WTC11 (cell line): ENCODE results near the gene ABCA6. TPM values are rescaled to one million over a fixed set of nuclear protein-coding genes. Genes with fewer than 3 reads are reported as not detected.

Experiments used
- ATAC-seq: fragments of 200-7000 bp; cut with Tn5 transposase; 2 replicates; pipeline ENCODE4 v1.10.0; 2021; ENCODE audit warnings: mild to moderate bottlenecking, moderate library complexity
- CTCF ChIA-PET: fragments of 300-600 bp; sonication (Branson Sonifier 250); formaldehyde crosslinking; loops from one replicate; lab custom pipeline; 2021; ENCODE audit warnings: antibody characterized with exemption; lab: Charles Lee
- POLR2A ChIA-PET: fragments of 350-600 bp; sonication (Branson Sonifier 250); formaldehyde crosslinking; loops from one replicate; lab custom pipeline; 2021; ENCODE audit warnings: antibody characterized with exemption; lab: Charles Lee
- DNase-seq: peaks from one replicate; pipeline ENCODE4 v3.0.0; 2021; ENCODE audit warnings: low spot score
- H3K27ac Mint-ChIP-seq: 2 replicates; pipeline ENCODE4 v1.8.0; 2021; ENCODE audit warnings: mixed read lengths
- H3K27me3 Mint-ChIP-seq: 2 replicates; pipeline ENCODE4 v1.8.0; 2021; ENCODE audit warnings: low read depth, mild to moderate bottlenecking, moderate library complexity, mixed read lengths
- H3K36me3 Mint-ChIP-seq: 2 replicates; pipeline ENCODE4 v1.8.0; 2021; ENCODE audit warnings: mixed read lengths
- H3K4me1 Mint-ChIP-seq: 2 replicates; pipeline ENCODE4 v1.8.0; 2022; ENCODE audit warnings: mixed read lengths
- H3K4me3 Mint-ChIP-seq: 2 replicates; pipeline ENCODE4 v1.8.0; 2021; ENCODE audit warnings: mild to moderate bottlenecking, moderate library complexity, mixed read lengths
- H3K9me3 Mint-ChIP-seq: 2 replicates; pipeline ENCODE4 v1.8.0; 2021; ENCODE audit warnings: mixed read lengths
- ATF1 ChIP-seq: sonication (generic); formaldehyde crosslinking; IDR thresholded peaks from 2 replicates; pipeline ENCODE4 v1.8.1; 2023; ENCODE audit warnings: mild to moderate bottlenecking, moderate library complexity, missing genetic modification reagents
- ATF3 ChIP-seq: sonication (generic); formaldehyde crosslinking; conservative IDR thresholded peaks from 2 replicates; pipeline ENCODE4 v1.8.1; 2022; ENCODE audit warnings: mild to moderate bottlenecking, missing genetic modification reagents
- CDX4 ChIP-seq: fragments of 250-450 bp; sonication (Bioruptor Pico); IDR thresholded peaks from 2 replicates; pipeline ENCODE4 v1.9.0; 2021; ENCODE audit warnings: moderate library complexity, mild to moderate bottlenecking, inconsistent platforms, borderline replicate concordance
- CREM ChIP-seq: sonication (generic); formaldehyde crosslinking; IDR thresholded peaks from 2 replicates; pipeline ENCODE4 v1.8.1; 2022; ENCODE audit warnings: mild to moderate bottlenecking, missing genetic modification reagents, moderate library complexity
- GABPB1 ChIP-seq: sonication (generic); formaldehyde crosslinking; IDR thresholded peaks from 2 replicates; pipeline ENCODE4 v1.8.1; 2023; ENCODE audit warnings: mild to moderate bottlenecking, missing genetic modification reagents
- HMGA2 ChIP-seq: fragments of 250-450 bp; sonication (Bioruptor Pico); IDR thresholded peaks from 2 replicates; pipeline ENCODE4 v1.4.0; 2021; ENCODE audit warnings: mild to moderate bottlenecking, moderate library complexity
- JUN ChIP-seq: sonication (generic); formaldehyde crosslinking; IDR thresholded peaks from 2 replicates; pipeline ENCODE4 v1.8.0; 2023; ENCODE audit warnings: mild to moderate bottlenecking, missing genetic modification reagents
- MYBL2 ChIP-seq: sonication (generic); formaldehyde crosslinking; IDR thresholded peaks from 2 replicates; pipeline ENCODE4 v1.8.1; 2023; ENCODE audit warnings: mild to moderate bottlenecking, moderate library complexity, missing genetic modification reagents
- NFE2L1 ChIP-seq: sonication (generic); formaldehyde crosslinking; IDR thresholded peaks from 2 replicates; pipeline ENCODE4 v1.8.1; 2023; ENCODE audit warnings: missing genetic modification reagents
- OVOL2 ChIP-seq: fragments of 250-450 bp; sonication (Bioruptor Pico); IDR thresholded peaks from 2 replicates; pipeline ENCODE4 v1.9.0; 2021; ENCODE audit warnings: mild to moderate bottlenecking, borderline replicate concordance
- RORB ChIP-seq: fragments of 250-450 bp; sonication (Bioruptor Pico); IDR thresholded peaks from 2 replicates; pipeline ENCODE4 v1.9.0; 2021; ENCODE audit warnings: mild to moderate bottlenecking
- SMAD4 ChIP-seq: sonication (generic); formaldehyde crosslinking; IDR thresholded peaks from 2 replicates; pipeline ENCODE4 v1.8.0; 2022; ENCODE audit warnings: mild to moderate bottlenecking, missing genetic modification reagents
- SP1 ChIP-seq: sonication (generic); formaldehyde crosslinking; conservative IDR thresholded peaks from 2 replicates; pipeline ENCODE4 v1.8.1; 2022; ENCODE audit warnings: missing genetic modification reagents
- USF1 ChIP-seq: sonication (generic); formaldehyde crosslinking; IDR thresholded peaks from 2 replicates; pipeline ENCODE4 v1.8.0; 2022; ENCODE audit warnings: mild to moderate bottlenecking, missing genetic modification reagents
- ZMAT4 ChIP-seq: fragments of 250-450 bp; sonication (Bioruptor Pico); IDR thresholded peaks from 2 replicates; pipeline ENCODE4 v1.9.0; 2021; ENCODE audit warnings: mild to moderate bottlenecking
- ZNF232 ChIP-seq: sonication (generic); formaldehyde crosslinking; IDR thresholded peaks from 2 replicates; pipeline ENCODE4 v1.8.0; 2022; ENCODE audit warnings: mild to moderate bottlenecking, missing genetic modification reagents
- ZNF317 ChIP-seq: sonication (generic); formaldehyde crosslinking; IDR thresholded peaks from 2 replicates; pipeline ENCODE4 v1.8.1; 2023; ENCODE audit warnings: low read depth, mild to moderate bottlenecking, moderate library complexity, missing genetic modification reagents, borderline replicate concordance
- total RNA-seq: library from RNA; stranded (reverse); gene quantifications from 3 replicates; pipeline ENCODE4 v1.2.3, GENCODE V29; 2021
- TF ChIP-seq, protein P1 (sequence below): sonication (generic); formaldehyde crosslinking; IDR thresholded peaks from 2 replicates; pipeline ENCODE4 v1.8.1; 2023; ENCODE audit warnings: mild to moderate bottlenecking, missing genetic modification reagents, moderate library complexity

The ABCA6 gene
- total RNA-seq, 1 experiment from 2014 or later, result not detected

DNA sequence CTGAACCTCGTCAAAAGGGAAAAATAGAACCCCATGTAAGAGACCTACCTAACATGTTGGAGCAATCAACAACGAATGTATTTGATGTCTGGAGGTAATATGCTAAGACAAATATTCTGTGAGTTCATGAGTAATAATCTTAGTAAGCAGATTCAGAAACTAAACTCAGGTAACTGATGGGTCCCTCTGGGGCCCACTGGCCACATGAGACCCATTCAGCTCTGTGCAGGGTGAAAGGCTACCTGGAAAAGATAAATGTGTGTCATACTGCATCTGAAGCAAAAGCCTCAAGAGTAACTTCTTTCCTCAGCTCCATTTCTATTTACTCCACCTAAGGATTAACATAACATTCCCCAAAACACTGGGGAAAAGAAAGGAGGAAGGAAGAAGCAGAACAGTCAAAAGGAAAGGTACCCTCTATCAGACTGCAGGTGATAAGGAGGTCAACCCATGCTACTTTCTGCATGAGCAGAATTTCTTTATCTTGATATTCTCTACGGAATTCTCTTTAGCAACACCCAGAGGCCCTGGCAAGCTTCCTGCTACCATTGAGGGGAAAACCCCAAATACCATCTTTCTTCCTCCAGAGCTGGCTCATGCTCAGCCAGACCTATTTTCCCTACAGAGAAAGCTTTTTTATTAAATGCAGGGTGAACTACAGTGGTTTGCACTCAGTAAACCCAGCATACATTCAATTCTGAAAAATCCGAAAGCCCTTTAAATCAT lies 37.7 kb upstream of the ABCA6 start:
- CTCF ChIA-PET, result no interaction called here
- H3K4me1 Mint-ChIP-seq, result peaks cover 3% of the 10 kb centered on the region; the same call in 1 of the 2 replicates
- TF ChIP-seq, protein P1, sequence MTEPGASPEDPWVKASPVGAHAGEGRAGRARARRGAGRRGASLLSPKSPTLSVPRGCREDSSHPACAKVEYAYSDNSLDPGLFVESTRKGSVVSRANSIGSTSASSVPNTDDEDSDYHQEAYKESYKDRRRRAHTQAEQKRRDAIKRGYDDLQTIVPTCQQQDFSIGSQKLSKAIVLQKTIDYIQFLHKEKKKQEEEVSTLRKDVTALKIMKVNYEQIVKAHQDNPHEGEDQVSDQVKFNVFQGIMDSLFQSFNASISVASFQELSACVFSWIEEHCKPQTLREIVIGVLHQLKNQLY (CRISPR knock-in tag), result no peak
- TF ChIP-seq CDX4 (CRISPR knock-in tag), result no peak
- no peak for TF ChIP-seq RORB (CRISPR knock-in tag)
- TF ChIP-seq CREM (CRISPR knock-in tag), result no peak
- no peak for TF ChIP-seq OVOL2 (CRISPR knock-in tag)
- TF ChIP-seq JUN (CRISPR knock-in tag), result no peak
- TF ChIP-seq, all 79 proteins: peak for 0
- POLR2A ChIA-PET, result no interaction called here
- no peaks in the 10 kb centered on the region for H3K36me3 Mint-ChIP-seq
- no peaks in the 10 kb centered on the region for H3K27me3 Mint-ChIP-seq
- H3K4me3 Mint-ChIP-seq, result no peak overlapping the region
- no peak for ATAC-seq
- DNase-seq, result no peak
- H3K27ac Mint-ChIP-seq, result no peak overlapping the region; the same call in 1 of the 2 replicates
- H3K9me3 Mint-ChIP-seq, result no peaks in the 10 kb centered on the region

DNA sequence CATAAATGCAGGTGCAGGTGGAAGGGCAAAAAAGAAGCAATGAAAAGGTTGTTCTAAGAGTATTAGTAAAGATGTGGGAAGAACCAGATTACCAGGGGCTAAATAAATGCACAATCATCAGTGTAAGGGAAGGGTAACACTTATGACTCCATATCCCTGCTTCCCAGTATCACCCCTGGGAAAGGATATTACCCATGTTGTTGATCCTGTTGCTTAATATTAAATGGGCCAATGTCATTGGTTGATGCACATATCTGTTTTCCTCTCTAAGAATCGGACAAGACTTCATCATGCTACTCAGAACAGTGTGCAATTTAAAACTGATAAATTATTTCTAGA lies 34.7 kb upstream of the ABCA6 start:
- H3K27ac Mint-ChIP-seq, result no peak overlapping the region
- no peaks in the 10 kb centered on the region for H3K27me3 Mint-ChIP-seq
- ATAC-seq (no peak), DNase-seq (no peak)
- no peaks in the 10 kb centered on the region for H3K9me3 Mint-ChIP-seq
- 0 out of 2 replicates have a peak, but pooled peaks cover 3% of the 10 kb centered on the region for H3K4me1 Mint-ChIP-seq
- H3K4me3 Mint-ChIP-seq, result no peak overlapping the region
- POLR2A ChIA-PET, result no interaction called here
- CTCF ChIA-PET, result no interaction called here
- H3K36me3 Mint-ChIP-seq, result no peaks in the 10 kb centered on the region
- TF ChIP-seq OVOL2 (CRISPR knock-in tag) (no peak), ATF1 (CRISPR knock-in tag) (no peak), ZMAT4 (CRISPR knock-in tag) (no peak), GABPB1 (CRISPR knock-in tag) (no peak), SMAD4 (no peak), ZNF317 (CRISPR knock-in tag) (no peak), ATF3 (CRISPR knock-in tag) (no peak), MYBL2 (CRISPR knock-in tag) (no peak), ZNF232 (CRISPR knock-in tag) (no peak)

GRCh38 chr17:69175625-69176456 lies 34.1 kb upstream of the ABCA6 start:
- no peaks in the 10 kb centered on the region for H3K36me3 Mint-ChIP-seq
- H3K4me3 Mint-ChIP-seq, result no peak overlapping the region
- ATAC-seq (no peak), DNase-seq (no peak)
- H3K4me1 Mint-ChIP-seq, result 0 out of 2 replicates have a peak, but pooled peaks cover 3% of the 10 kb centered on the region
- POLR2A ChIA-PET, result no interaction called here
- H3K9me3 Mint-ChIP-seq, result no peaks in the 10 kb centered on the region
- TF ChIP-seq GABPB1 (CRISPR knock-in tag) (peak; percentile 97), SP1 (no peak), NFE2L1 (CRISPR knock-in tag) (no peak), HMGA2 (CRISPR knock-in tag) (no peak), USF1 (CRISPR knock-in tag) (no peak)
- H3K27me3 Mint-ChIP-seq, result no peaks in the 10 kb centered on the region
- H3K27ac Mint-ChIP-seq, result no peak overlapping the region
- CTCF ChIA-PET, result no interaction called here
